GM19351 (cell line): ENCODE measurements around the gene PLXNA2.

Experiments
- ATAC-seq: cut with Tn5 transposase; IDR thresholded peaks from one replicate; pipeline ENCODE4 v1.9.1; 2021; ENCODE audit warnings: mild to moderate bottlenecking, moderate library complexity; ENCODE audit not compliant: unreplicated experiment

PLXNA2 gene, protein sequence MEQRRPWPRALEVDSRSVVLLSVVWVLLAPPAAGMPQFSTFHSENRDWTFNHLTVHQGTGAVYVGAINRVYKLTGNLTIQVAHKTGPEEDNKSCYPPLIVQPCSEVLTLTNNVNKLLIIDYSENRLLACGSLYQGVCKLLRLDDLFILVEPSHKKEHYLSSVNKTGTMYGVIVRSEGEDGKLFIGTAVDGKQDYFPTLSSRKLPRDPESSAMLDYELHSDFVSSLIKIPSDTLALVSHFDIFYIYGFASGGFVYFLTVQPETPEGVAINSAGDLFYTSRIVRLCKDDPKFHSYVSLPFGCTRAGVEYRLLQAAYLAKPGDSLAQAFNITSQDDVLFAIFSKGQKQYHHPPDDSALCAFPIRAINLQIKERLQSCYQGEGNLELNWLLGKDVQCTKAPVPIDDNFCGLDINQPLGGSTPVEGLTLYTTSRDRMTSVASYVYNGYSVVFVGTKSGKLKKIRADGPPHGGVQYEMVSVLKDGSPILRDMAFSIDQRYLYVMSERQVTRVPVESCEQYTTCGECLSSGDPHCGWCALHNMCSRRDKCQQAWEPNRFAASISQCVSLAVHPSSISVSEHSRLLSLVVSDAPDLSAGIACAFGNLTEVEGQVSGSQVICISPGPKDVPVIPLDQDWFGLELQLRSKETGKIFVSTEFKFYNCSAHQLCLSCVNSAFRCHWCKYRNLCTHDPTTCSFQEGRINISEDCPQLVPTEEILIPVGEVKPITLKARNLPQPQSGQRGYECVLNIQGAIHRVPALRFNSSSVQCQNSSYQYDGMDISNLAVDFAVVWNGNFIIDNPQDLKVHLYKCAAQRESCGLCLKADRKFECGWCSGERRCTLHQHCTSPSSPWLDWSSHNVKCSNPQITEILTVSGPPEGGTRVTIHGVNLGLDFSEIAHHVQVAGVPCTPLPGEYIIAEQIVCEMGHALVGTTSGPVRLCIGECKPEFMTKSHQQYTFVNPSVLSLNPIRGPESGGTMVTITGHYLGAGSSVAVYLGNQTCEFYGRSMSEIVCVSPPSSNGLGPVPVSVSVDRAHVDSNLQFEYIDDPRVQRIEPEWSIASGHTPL (N-terminal part only)

GRCh38 chr1:208243967-208244916 lies at the start of gene PLXNA2:
Gene PLXNA2, minus strand, starts transcription at chr1:208244384. Its CDS starts 26,462 bp downstream, at chr1:208217922.
- ATAC-seq: no peak

DNA sequence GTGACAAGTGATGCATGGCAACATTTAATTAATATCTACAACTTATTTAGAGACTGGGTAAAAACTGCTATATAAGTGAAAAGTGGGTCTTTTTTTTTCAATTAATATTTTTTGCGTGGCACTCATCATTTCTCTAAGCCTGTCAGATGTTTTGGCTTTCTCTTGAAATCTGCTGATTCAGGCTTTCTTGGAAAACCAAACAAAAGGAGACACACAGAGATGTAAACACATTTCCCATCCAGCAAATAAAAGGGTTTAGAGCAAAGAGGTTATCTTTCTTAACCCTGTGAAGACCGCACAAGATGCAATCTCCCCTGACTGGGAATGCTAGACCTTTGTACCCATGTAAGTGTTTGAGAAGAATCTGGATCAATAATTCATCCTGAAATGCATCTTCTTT lies 48.7 kb upstream of the PLXNA2 start:
- ATAC-seq: no peak

DNA sequence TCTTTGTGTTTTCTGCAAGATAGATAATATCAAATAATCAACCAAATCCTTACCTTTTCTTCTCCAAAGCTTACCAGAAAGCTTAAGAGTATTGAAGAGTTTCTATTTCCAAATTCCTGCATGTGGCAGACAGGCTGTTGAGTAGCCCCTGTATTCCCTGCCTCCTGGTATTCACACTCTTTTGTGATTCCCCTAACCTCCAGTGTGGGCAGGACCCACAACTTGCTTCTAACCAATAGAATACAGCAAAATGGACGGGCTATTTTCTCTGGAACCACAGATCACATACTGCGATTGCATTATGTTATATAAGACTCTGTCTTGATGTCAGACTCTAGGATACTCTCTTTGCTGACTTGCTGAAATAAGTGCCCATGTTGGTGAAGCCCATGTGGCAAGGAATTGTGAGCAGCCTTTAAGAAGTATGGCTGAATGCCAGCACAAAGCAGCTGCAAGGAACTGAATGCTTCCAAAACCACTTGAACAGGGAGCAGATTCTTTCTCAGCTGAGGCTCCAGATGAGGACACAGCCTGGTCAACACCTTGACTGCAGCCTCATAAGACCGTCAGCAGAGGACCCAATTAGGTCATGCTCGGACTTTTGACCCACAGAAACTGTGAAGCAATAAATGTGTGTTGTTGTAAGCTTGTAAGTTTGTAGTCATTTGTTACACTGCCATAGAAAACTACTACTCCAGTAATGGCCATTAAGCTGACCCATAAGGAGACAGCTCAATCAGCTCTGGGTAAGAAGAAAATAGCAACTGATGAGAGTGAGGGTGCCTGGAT lies 47.9 kb upstream of the PLXNA2 start:
- no peak for ATAC-seq

GRCh38 chr1:208291129-208291528 lies 46.9 kb upstream of the PLXNA2 start:
- ATAC-seq: no peak

DNA sequence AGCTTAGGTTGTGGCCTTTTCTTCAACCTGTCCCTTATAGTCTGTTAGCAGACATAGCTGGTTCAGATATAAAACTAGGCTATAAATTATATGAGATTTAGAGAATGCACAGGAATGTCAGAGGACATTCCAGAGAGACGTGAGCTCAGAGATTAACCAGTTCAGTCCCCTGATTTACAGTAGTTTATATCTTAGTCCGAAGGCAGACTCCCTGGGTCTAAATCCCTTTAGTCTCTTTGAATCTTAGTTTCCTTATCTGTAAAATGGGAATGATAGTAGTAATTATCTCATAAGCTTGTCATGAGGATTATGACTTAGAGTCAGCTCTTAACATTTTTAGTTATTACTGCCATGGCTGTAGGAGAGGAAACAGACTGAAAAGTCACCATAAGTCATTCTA lies 45.5 kb upstream of the PLXNA2 start:
- ATAC-seq: no peak

GRCh38 chr1:208288495-208288894 lies 44.3 kb upstream of the PLXNA2 start:
- no peak for ATAC-seq

- no peak for ATAC-seq
Measured at GRCh38 chr1:208280681-208281450, 36.7 kb upstream of the PLXNA2 start.

GRCh38 chr1:208279826-208280588 lies 35.8 kb upstream of the PLXNA2 start:
- ATAC-seq: no peak

- ATAC-seq: no peak
Measured at GRCh38 chr1:208278638-208279037, 34.5 kb upstream of the PLXNA2 start.

GRCh38 chr1:208276757-208277435 lies 32.7 kb upstream of the PLXNA2 start:
- ATAC-seq: no peak

DNA sequence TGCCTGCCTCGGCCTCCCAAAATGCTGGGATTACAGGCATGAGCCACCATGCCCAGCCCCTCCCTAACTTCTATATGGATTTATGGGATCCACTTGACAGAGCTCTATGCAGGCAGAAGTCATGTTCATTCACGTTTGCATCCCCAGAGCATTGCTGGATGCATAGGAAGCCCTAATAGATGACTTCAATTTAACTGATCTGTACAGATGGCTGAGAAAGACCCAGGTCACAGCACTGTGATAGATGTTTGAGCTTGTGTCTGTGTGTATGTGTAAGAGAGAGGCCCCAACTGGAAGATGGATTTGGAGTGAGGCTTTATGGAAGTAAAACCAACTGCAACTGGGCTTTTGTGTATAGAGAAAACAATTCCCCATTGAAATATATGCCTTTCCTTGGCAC lies 30.9 kb upstream of the PLXNA2 start:
- ATAC-seq: no peak

GRCh38 chr1:208273386-208274017 lies 29.3 kb upstream of the PLXNA2 start:
- no peak for ATAC-seq

DNA sequence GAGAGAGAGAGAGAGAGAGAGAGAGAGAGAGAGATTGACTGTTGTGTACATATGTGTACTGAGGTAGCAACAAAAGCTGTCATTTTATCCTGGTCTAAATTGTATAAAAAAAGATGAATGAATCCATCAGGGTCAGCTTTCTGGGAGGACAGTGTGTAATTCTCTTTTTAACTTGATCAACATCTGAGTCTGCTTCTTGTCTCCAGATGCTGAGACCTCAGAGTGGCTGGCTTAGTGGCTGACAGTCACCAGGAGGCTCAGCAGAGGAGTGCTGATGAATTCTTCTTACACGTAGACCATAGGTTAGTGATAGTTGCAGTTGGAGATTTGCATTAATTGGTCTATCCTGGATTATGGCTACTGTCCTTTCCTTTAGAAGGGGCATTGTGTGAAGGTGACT lies 28.5 kb upstream of the PLXNA2 start:
- ATAC-seq: no peak

DNA sequence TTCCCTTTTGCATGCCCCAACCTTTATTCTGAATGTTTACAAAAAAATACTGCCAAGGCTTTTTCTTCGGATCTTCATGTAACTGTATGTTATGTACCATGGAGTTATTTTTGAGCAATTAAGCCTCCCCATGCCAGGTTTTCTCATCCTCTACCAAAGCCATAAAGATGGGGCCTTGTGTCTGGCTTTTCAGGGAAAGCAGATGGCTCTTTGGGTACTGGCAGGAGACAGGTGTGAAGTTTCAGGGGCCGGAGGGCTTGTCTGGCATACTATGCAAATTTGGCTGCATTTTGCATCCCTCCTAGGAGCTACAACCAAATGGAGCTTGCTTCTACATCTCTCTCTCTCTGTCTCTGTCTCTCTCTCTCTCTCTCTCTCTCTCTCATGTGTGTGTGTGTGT lies 28.1 kb upstream of the PLXNA2 start:
- no peak for ATAC-seq

- no peak for ATAC-seq
Measured at GRCh38 chr1:208271236-208271635, 27.1 kb upstream of the PLXNA2 start.

- no peak for ATAC-seq
Measured at GRCh38 chr1:208270651-208271141, 26.5 kb upstream of the PLXNA2 start.

- no peak for ATAC-seq
Measured at GRCh38 chr1:208269338-208269666, 25.1 kb upstream of the PLXNA2 start.
